WTC11 (cell line): Measurements from ENCODE around the gene CNP.

Source experiments
- ATF3 ChIP-seq: sonication (generic); formaldehyde crosslinking; conservative IDR thresholded peaks from 2 replicates; pipeline ENCODE4 v1.8.1; 2022; ENCODE audit warnings: mild to moderate bottlenecking, missing genetic modification reagents
- CTCF ChIP-seq: fragments of 200-600 bp; IDR thresholded peaks from 2 replicates; pipeline ENCODE4 v1.8.0; 2022; ENCODE audit warnings: antibody characterized with exemption
- ZNF317 ChIP-seq: sonication (generic); formaldehyde crosslinking; IDR thresholded peaks from 2 replicates; pipeline ENCODE4 v1.8.1; 2023; ENCODE audit warnings: low read depth, mild to moderate bottlenecking, moderate library complexity, missing genetic modification reagents, borderline replicate concordance

- TF ChIP-seq ZNF317 (CRISPR knock-in tag), result no peak
- TF ChIP-seq CTCF, result no peak
- no peak for TF ChIP-seq ATF3 (CRISPR knock-in tag)
Measured at GRCh38 chr17:41935641-41936040, 31.0 kb upstream of the CNP start.
